GM12891 (cell line): ENCODE measurements around the gene MBNL2.

Experiments used
- POLR2A ChIP-seq: IDR thresholded peaks from 2 replicates; pipeline ENCODE4 v1.6.1; 2011; ENCODE audit warnings: low read depth, low read length, control low read depth
- POLR2AphosphoS5 ChIP-seq: IDR thresholded peaks from 2 replicates; pipeline ENCODE4 v1.6.1; 2011; ENCODE audit warnings: low read depth, low read length, control low read depth
- SPI1 ChIP-seq: IDR thresholded peaks from 2 replicates; pipeline ENCODE4 v1.6.1; 2011; ENCODE audit warnings: low read depth, low read length, control low read depth
- TAF1 ChIP-seq: IDR thresholded peaks from 2 replicates; pipeline ENCODE4 v1.6.1; 2011; ENCODE audit warnings: low read depth, low read length, control low read depth

GRCh38 chr13:97279913-97280312, 57.8 kb downstream of the MBNL2 start:
- TF ChIP-seq SPI1 (no peak), POLR2A (no peak), TAF1 (no peak), POLR2AphosphoS5 (no peak)
